ENCODE measurements around the gene JAZF1. TPM values are rescaled to one million over a fixed set of nuclear protein-coding genes. Genes with fewer than 3 reads are reported as not detected.
"Not testable (repeated sequence)": the region's sequence is repeated elsewhere in the genome, so short reads cannot be mapped to it uniquely, and the experiment has no call there.

Gene JAZF1
- total RNA-seq, 1 experiment from 2014 or later: 36.6 TPM

GRCh38 chr7:28014340-28014739 lies 166.3 kb downstream of the JAZF1 start:
- H3K36me3 ChIP-seq; H3K9me3 ChIP-seq (replicated peaks); DNase-seq (ENCODE audit: low read depth in 1 of 2, low spot score in 2 of 2); H3K4me3 ChIP-seq; H3K27me3 ChIP-seq (replicated peaks); H3K27ac ChIP-seq; H3K4me1 ChIP-seq (replicated peaks): not testable (repeated sequence)

DNA sequence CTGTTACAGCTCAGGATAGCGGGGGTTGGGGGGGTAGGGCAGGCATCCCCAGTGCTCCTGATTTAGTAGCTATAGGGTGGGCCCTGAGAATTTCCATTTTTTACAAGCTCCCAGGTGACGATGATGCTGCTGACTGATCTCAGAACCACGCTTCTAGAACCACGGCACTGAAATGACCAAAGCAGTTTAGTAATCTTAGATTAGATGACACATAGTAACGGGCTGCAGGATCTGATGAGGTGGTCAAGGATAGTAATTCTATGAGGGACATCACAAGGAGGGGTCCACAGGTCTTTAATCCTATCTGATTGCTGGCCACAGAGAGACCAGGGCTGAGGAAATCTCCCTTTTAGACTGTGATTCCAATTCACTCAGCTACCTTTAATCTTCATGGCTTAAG lies 167.2 kb downstream of the JAZF1 start:
- no peaks in the 10 kb centered on the region for H3K27me3 ChIP-seq (replicated peaks)
- H3K9me3 ChIP-seq (replicated peaks): no peaks in the 10 kb centered on the region
- DNase-seq (ENCODE audit: low read depth in 1 of 2, low spot score in 2 of 2): no peak
- H3K4me1 ChIP-seq (replicated peaks): no peaks in the 10 kb centered on the region
- no peaks in the 10 kb centered on the region for H3K36me3 ChIP-seq
- no peak overlapping the region for H3K27ac ChIP-seq
- no peak overlapping the region for H3K4me3 ChIP-seq

DNA sequence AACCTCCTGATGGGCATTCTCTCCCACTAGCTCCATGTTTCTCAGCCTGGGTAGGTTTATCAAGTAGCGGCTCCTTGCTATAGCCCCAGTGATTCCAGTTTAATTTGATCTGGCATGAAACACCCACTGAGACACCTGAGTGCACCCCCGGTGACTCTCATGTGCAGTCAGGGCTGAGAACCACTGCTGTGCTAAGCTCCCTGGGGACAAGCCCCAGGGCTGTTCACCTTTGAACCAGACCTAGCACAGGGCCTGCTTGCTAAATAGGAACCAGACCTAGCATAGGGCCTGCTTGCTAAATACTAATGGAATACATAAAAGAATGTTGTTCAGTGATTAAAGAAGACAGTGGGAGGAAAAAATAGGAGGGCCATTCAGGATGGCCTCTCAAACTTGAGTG lies 167.6 kb downstream of the JAZF1 start:
- no peaks in the 10 kb centered on the region for H3K27me3 ChIP-seq (replicated peaks)
- no peak for DNase-seq (ENCODE audit: low read depth in 1 of 2, low spot score in 2 of 2)
- no peak overlapping the region for H3K27ac ChIP-seq
- H3K4me1 ChIP-seq (replicated peaks): no peaks in the 10 kb centered on the region
- no peak overlapping the region for H3K4me3 ChIP-seq
- H3K36me3 ChIP-seq: no peaks in the 10 kb centered on the region
- no peaks in the 10 kb centered on the region for H3K9me3 ChIP-seq (replicated peaks)

GRCh38 chr7:28008911-28009310 lies 171.7 kb downstream of the JAZF1 start:
- DNase-seq (ENCODE audit: low read depth in 1 of 2, low spot score in 2 of 2): no peak
- Histone ChIP-seq H3K36me3 (no peaks in the 10 kb centered on the region), H3K9me3 (replicated peaks) (no peaks in the 10 kb centered on the region), H3K4me1 (replicated peaks) (no peaks in the 10 kb centered on the region), H3K27me3 (replicated peaks) (no peaks in the 10 kb centered on the region), H3K27ac (no peak overlapping the region), H3K4me3 (no peak overlapping the region)

DNA sequence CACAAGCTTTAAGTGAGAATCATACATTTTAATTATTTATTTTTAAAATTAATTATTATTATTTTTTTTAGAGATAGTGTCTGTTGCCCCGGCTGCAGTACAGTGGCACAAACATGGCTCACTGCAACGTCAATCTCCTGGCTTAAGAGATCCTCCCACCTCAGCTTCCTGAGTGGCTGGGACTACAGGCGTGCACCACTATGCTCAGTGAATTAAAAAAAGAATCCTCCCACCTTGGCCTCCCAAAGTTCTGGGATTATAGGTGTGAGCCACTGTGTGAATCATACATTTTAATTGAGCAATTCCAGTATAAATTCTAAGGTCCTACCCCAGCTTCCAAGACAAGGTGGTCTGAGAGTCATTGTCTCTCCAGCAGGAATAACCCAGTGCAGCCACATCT lies 172.4 kb downstream of the JAZF1 start:
- Histone ChIP-seq H3K27ac (no peak overlapping the region), H3K36me3 (no peaks in the 10 kb centered on the region), H3K27me3 (replicated peaks) (no peaks in the 10 kb centered on the region), H3K9me3 (replicated peaks) (no peaks in the 10 kb centered on the region), H3K4me3 (no peak overlapping the region), H3K4me1 (replicated peaks) (no peaks in the 10 kb centered on the region)
- no peak for DNase-seq (ENCODE audit: low read depth in 1 of 2, low spot score in 2 of 2)

DNA sequence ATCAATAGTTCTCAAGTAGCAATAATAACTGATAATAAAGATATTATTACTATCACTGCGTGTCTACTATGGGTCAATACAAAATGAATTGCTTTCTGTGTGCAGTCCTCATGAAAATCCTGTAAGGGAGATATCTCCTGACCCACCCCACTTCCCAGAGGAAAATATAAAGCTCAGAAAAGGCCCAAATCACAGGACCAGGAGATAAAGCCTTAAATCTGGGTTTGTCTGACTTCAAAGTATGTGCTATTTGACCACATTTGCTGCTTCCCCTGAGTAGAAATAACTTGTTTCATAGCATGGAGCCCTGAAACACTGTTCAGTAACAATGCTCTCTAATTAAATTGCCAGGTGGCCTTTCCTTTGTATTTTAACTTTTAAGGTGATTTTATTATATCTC lies 174.1 kb downstream of the JAZF1 start:
- Histone ChIP-seq H3K27ac (no peak overlapping the region; the same call in 1 of the 2 replicates), H3K4me3 (no peak overlapping the region), H3K27me3 (replicated peaks) (no peaks in the 10 kb centered on the region), H3K4me1 (replicated peaks) (no peaks in the 10 kb centered on the region), H3K36me3 (no peaks in the 10 kb centered on the region), H3K9me3 (replicated peaks) (no peaks in the 10 kb centered on the region)
- no peak for DNase-seq (ENCODE audit: low read depth in 1 of 2, low spot score in 2 of 2)

DNA sequence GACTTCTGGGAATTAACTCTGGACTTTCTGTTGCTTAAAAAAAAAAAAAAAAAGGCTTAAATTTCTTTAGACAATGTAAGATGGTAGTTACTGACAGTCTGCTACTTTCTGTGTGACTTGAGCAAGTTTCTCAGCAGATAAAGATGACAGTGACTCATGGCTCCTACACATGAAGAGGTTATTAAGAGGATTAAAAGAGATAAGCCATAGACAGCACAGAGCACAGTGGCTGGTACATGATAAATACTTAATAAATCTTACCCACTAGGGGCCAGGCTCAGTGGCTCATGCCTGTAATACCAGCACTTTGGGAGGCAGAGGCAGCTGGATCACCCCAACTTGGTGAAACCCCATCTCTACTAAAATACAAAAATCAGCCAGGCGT lies 174.8 kb downstream of the JAZF1 start:
- no peaks in the 10 kb centered on the region for H3K4me1 ChIP-seq (replicated peaks)
- DNase-seq (ENCODE audit: low read depth in 1 of 2, low spot score in 2 of 2): no peak
- no peak overlapping the region for H3K27ac ChIP-seq
- no peaks in the 10 kb centered on the region for H3K27me3 ChIP-seq (replicated peaks)
- no peaks in the 10 kb centered on the region for H3K36me3 ChIP-seq
- no peak overlapping the region for H3K4me3 ChIP-seq
- H3K9me3 ChIP-seq (replicated peaks): no peaks in the 10 kb centered on the region

GRCh38 chr7:28005075-28005846 lies 175.3 kb downstream of the JAZF1 start:
- Histone ChIP-seq H3K4me3 (no peak overlapping the region), H3K27ac (no peak overlapping the region), H3K4me1 (replicated peaks) (no peaks in the 10 kb centered on the region), H3K9me3 (replicated peaks) (no peaks in the 10 kb centered on the region), H3K36me3 (no peaks in the 10 kb centered on the region), H3K27me3 (replicated peaks) (no peaks in the 10 kb centered on the region)
- no peak for DNase-seq (ENCODE audit: low read depth in 1 of 2, low spot score in 2 of 2)

- Histone ChIP-seq H3K27ac (no peak overlapping the region), H3K36me3 (no peaks in the 10 kb centered on the region), H3K27me3 (replicated peaks) (no peaks in the 10 kb centered on the region), H3K4me1 (replicated peaks) (no peaks in the 10 kb centered on the region), H3K4me3 (no peak overlapping the region), H3K9me3 (replicated peaks) (no peaks in the 10 kb centered on the region)
- no peak for DNase-seq (ENCODE audit: low read depth in 1 of 2, low spot score in 2 of 2)
Measured at GRCh38 chr7:28003408-28003807, 177.2 kb downstream of the JAZF1 start.

DNA sequence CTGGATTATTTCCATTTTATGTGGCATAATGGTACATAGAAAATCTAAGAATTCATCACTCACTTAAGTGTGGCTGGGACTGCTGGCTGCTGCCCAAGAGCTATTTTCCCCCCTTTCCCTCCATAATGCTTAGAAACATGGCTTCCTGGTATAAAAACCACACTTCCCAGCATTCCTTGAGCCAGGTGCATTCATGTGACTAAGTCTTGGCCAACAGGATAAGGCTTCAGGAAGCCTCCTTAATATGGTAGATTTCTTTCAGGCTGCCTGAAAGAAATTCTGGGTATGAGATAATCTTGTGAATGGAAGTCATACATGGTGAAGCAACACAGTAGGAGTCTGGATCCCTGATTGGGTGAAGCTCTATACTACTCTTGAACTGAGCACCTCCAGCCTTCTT lies 178.0 kb downstream of the JAZF1 start:
- Histone ChIP-seq H3K4me3 (no peak overlapping the region), H3K27ac (no peak overlapping the region)
- no peak for DNase-seq (ENCODE audit: low read depth in 1 of 2, low spot score in 2 of 2)

GRCh38 chr7:28001896-28002295 lies 178.7 kb downstream of the JAZF1 start:
- Histone ChIP-seq H3K4me1 (replicated peaks) (no peaks in the 10 kb centered on the region), H3K27me3 (replicated peaks) (no peaks in the 10 kb centered on the region), H3K4me3 (no peak overlapping the region), H3K27ac (no peak overlapping the region), H3K36me3 (no peaks in the 10 kb centered on the region), H3K9me3 (replicated peaks) (no peaks in the 10 kb centered on the region)
- DNase-seq (ENCODE audit: low read depth in 1 of 2, low spot score in 2 of 2): no peak

More for the DNA sequence above, 178.0 kb downstream of the JAZF1 start:
- Histone ChIP-seq H3K4me1 (replicated peaks) (no peaks in the 10 kb centered on the region), H3K9me3 (replicated peaks) (no peaks in the 10 kb centered on the region), H3K27me3 (replicated peaks) (no peaks in the 10 kb centered on the region), H3K36me3 (no peaks in the 10 kb centered on the region)

DNA sequence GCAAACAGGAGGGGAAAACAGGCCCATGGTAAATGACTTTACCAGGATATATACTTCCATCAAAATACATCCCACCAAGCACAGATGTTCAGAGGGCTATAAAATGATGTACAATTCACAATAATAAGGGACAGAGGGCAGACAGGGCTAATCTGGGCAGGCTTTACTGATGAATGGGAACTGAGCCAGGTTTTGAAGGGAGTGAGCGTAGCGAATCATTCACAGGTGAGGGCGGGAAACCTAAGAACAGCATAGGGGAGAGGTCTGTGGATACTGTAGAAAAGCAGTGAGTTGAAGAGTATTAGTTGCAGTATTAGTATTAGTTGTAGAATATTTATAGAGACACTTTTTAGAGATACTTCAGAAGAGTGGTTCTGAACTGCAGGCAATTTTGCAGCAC lies 180.8 kb downstream of the JAZF1 start:
- no peaks in the 10 kb centered on the region for H3K27me3 ChIP-seq (replicated peaks)
- peaks cover 5% of the 10 kb centered on the region for H3K4me1 ChIP-seq (replicated peaks)
- H3K4me3 ChIP-seq: no peak overlapping the region
- no peaks in the 10 kb centered on the region for H3K36me3 ChIP-seq
- no peaks in the 10 kb centered on the region for H3K9me3 ChIP-seq (replicated peaks)
- no peak for DNase-seq (ENCODE audit: low read depth in 1 of 2, low spot score in 2 of 2)
- no peak overlapping the region for H3K27ac ChIP-seq

GRCh38 chr7:27998382-27998781 lies 182.2 kb downstream of the JAZF1 start:
- H3K4me3 ChIP-seq: no peak overlapping the region
- no peaks in the 10 kb centered on the region for H3K27me3 ChIP-seq (replicated peaks)
- H3K9me3 ChIP-seq (replicated peaks): no peaks in the 10 kb centered on the region
- H3K4me1 ChIP-seq (replicated peaks): peaks cover 10% of the 10 kb centered on the region
- H3K27ac ChIP-seq: no peak overlapping the region
- DNase-seq (ENCODE audit: low read depth in 1 of 2, low spot score in 2 of 2): no peak
- H3K36me3 ChIP-seq: no peaks in the 10 kb centered on the region

DNA sequence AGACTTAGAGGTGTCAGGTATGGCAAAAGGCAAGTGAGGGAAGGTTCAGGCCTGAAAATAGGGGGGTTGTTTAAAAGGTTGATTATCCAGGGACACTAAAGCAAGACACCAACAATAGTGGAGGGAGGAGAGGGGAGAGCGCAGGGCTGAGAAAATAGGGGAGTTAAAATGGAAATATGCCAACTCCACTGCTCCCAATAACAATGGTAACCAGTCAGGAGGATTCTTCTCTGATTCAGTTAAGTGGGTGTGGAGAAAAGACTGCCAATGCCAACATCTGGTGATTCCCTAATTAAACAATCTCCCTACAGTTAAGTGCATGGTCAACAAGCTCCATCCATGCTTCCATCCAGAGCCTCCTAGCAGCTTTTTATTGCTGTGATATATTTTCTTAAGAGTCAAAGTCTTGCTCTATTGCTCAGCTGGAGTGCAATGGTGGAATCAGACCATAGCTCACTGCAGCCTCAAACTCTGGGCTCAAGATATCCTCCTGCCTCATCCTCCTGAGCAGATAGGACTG lies 183.3 kb downstream of the JAZF1 start:
- H3K27ac ChIP-seq: no peak overlapping the region
- H3K4me1 ChIP-seq (replicated peaks): peaks cover 10% of the 10 kb centered on the region
- H3K9me3 ChIP-seq (replicated peaks): no peaks in the 10 kb centered on the region
- DNase-seq (ENCODE audit: low read depth in 1 of 2, low spot score in 2 of 2): no peak
- no peaks in the 10 kb centered on the region for H3K36me3 ChIP-seq
- no peak overlapping the region for H3K4me3 ChIP-seq
- H3K27me3 ChIP-seq (replicated peaks): no peaks in the 10 kb centered on the region

DNA sequence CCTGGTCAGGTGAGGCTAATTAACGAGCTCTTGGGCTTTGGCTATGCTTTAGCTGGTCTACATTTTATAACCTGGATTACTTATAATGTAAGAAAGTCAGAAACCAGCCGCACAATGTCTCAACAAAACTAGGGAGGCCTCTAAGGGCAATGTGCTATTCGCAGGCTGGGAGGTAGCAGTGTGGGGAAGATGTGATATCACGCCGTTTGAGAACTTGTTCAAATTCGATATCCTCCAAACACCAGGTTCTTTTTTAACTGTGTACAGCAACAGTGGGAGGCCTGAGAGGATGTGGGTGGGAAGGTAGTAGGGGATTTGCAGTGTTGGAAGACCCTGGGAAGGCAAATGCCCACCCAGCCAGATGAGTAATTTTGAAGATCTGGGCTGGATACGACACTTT lies 184.5 kb downstream of the JAZF1 start:
- Histone ChIP-seq H3K27me3 (replicated peaks) (no peaks in the 10 kb centered on the region), H3K4me1 (replicated peaks) (peaks cover 10% of the 10 kb centered on the region), H3K36me3 (no peaks in the 10 kb centered on the region), H3K27ac (no peak overlapping the region), H3K4me3 (no peak overlapping the region), H3K9me3 (replicated peaks) (no peaks in the 10 kb centered on the region)
- DNase-seq (ENCODE audit: low read depth in 1 of 2, low spot score in 2 of 2): no peak
